MCF 10A (cell line): ENCODE results near the gene SLC16A5. TPM values are rescaled to one million over a fixed set of nuclear protein-coding genes. Genes with fewer than 3 reads are reported as not detected.
"Not testable (repeated sequence)": the region's sequence is repeated elsewhere in the genome, so short reads cannot be mapped to it uniquely, and the experiment has no call there.

ENCODE experiments used
- BruUV-seq: library from RNA; stranded (reverse); fragments of 400-500 nt; replicated peaks from 2 replicates; lab custom pipeline; 2021; lab: Mats Ljungman, UMichigan
- CTCF ChIA-PET: fragments of 300-600 bp; sonication (Branson Sonifier 250); formaldehyde crosslinking; extraction: SDS; loops from one replicate; lab custom pipeline; 2021; ENCODE audit warnings: antibody characterized with exemption, inconsistent platforms; lab: Yijun Ruan, JAX
- POLR2A ChIA-PET: fragments of 300-600, 350-650 bp; sonication (Branson Sonifier 250); formaldehyde crosslinking; extraction: SDS; loops from one replicate; lab custom pipeline; 2020; ENCODE audit warnings: antibody characterized with exemption, inconsistent platforms; lab: Yijun Ruan, JAX
- DNase-seq: peaks from one replicate; pipeline ENCODE4 v3.0.0-alpha.2; 2018; ENCODE audit not compliant: unreplicated experiment
- H3K27ac Mint-ChIP-seq: one replicate; pipeline ENCODE4 v1.8.0; 2022; ENCODE audit warnings: mild to moderate bottlenecking, low read depth, mixed read lengths; ENCODE audit not compliant: unreplicated experiment
- H3K27me3 Mint-ChIP-seq: one replicate; pipeline ENCODE4 v1.8.0; 2022; ENCODE audit warnings: mixed read lengths; ENCODE audit not compliant: insufficient read depth, unreplicated experiment
- H3K36me3 Mint-ChIP-seq: one replicate; pipeline ENCODE4 v1.8.0; 2022; ENCODE audit warnings: mild to moderate bottlenecking, moderate library complexity, mixed read lengths; ENCODE audit not compliant: insufficient read depth, unreplicated experiment
- H3K4me1 Mint-ChIP-seq: one replicate; pipeline ENCODE4 v1.8.0; 2022; ENCODE audit warnings: mixed read lengths; ENCODE audit not compliant: insufficient read depth, unreplicated experiment
- H3K4me3 Mint-ChIP-seq: one replicate; pipeline ENCODE4 v1.8.0; 2022; ENCODE audit warnings: mild to moderate bottlenecking, moderate library complexity, mixed read lengths; ENCODE audit not compliant: unreplicated experiment
- H3K9me3 Mint-ChIP-seq: one replicate; pipeline ENCODE4 v1.8.0; 2022; ENCODE audit warnings: mixed read lengths; ENCODE audit not compliant: unreplicated experiment
- intact Hi-C: fragments of 100-400 bp; cut with micrococcal nuclease; formaldehyde crosslinking; loops from 2 replicates; pipeline ENCODE4 v1.14.1; 2022
- total RNA-seq: library from RNA; stranded (reverse); gene quantifications from 2 replicates; pipeline ENCODE4 v1.2.3, GENCODE V29; 2022
- TF ChIP-seq, protein P1 (sequence below): fragments of 200-600 bp; IDR thresholded peaks from one replicate; pipeline ENCODE4 v1.8.0; 2022; ENCODE audit warnings: antibody characterized with exemption, mild to moderate bottlenecking; ENCODE audit not compliant: unreplicated experiment

Gene SLC16A5
- total RNA-seq, 1 experiment from 2014 or later, result 26.0 TPM

- POLR2A ChIA-PET, result interaction anchor here (0.6 to 3.4 kb wide), 8 partner anchors 22 to 253 kb away, joined by 3 to 37 read pairs (median 3); partner anchors contain the start of gene JPT1
Measured at GRCh38 chr17:75125984-75126383, 38.2 kb downstream of the SLC16A5 start.

GRCh38 chr17:75126954-75127353 lies 39.2 kb downstream of the SLC16A5 start:
- Mint-ChIP-seq H3K36me3 (peaks cover 13% of the 10 kb centered on the region), H3K27ac (no peak overlapping the region), H3K9me3 (no peaks in the 10 kb centered on the region), H3K27me3 (no peaks in the 10 kb centered on the region), H3K4me1 (peaks cover 25% of the 10 kb centered on the region), H3K4me3 (no peak overlapping the region)
- no TSS peak for BruUV-seq
- intact Hi-C loops, result no loop called here
- DNase-seq, result no peak
- TF ChIP-seq, protein P1, sequence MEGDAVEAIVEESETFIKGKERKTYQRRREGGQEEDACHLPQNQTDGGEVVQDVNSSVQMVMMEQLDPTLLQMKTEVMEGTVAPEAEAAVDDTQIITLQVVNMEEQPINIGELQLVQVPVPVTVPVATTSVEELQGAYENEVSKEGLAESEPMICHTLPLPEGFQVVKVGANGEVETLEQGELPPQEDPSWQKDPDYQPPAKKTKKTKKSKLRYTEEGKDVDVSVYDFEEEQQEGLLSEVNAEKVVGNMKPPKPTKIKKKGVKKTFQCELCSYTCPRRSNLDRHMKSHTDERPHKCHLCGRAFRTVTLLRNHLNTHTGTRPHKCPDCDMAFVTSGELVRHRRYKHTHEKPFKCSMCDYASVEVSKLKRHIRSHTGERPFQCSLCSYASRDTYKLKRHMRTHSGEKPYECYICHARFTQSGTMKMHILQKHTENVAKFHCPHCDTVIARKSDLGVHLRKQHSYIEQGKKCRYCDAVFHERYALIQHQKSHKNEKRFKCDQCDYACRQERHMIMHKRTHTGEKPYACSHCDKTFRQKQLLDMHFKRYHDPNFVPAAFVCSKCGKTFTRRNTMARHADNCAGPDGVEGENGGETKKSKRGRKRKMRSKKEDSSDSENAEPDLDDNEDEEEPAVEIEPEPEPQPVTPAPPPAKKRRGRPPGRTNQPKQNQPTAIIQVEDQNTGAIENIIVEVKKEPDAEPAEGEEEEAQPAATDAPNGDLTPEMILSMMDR, result no peak
- CTCF ChIA-PET, result interaction anchor here (0.6 to 8.2 kb wide), 4 partner anchors 12 to 163 kb away, joined by 3 to 100 read pairs (median 4); no protein-coding TSS in a partner anchor
- POLR2A ChIA-PET, result interaction anchor here (1.0 kb wide), 2 partner anchors 10 to 17 kb away, joined by 3 read pairs; partner anchors contain the start of gene ARMC7

More at GRCh38 chr17:75125984-75126383, 38.2 kb downstream of the SLC16A5 start:
- Mint-ChIP-seq H3K27ac (peak overlapping the region; percentile 95), H3K4me3 (no peak overlapping the region), H3K27me3 (no peaks in the 10 kb centered on the region), H3K36me3 (peaks cover 19% of the 10 kb centered on the region), H3K4me1 (peaks cover 25% of the 10 kb centered on the region), H3K9me3 (no peaks in the 10 kb centered on the region)
- CTCF ChIA-PET, result interaction anchor here (0.6 to 4.1 kb wide), 4 partner anchors 12 to 80 kb away, joined by 3 to 61 read pairs (median 4); partner anchors contain the start of gene NUP85
- intact Hi-C loops, result no loop called here
- TF ChIP-seq, protein P1, result no peak
- no TSS peak for BruUV-seq
- no peak for DNase-seq

- H3K9me3 Mint-ChIP-seq, intact Hi-C loops, H3K4me3 Mint-ChIP-seq, H3K27me3 Mint-ChIP-seq, BruUV-seq, H3K27ac Mint-ChIP-seq, DNase-seq: not testable (repeated sequence)
- ChIA-PET CTCF (interaction anchor here (0.6 to 8.2 kb wide), 3 partner anchors 13 to 43 kb away, joined by 3 to 100 read pairs (median 15); no protein-coding TSS in a partner anchor), POLR2A (interaction anchor here (0.7 to 1.9 kb wide), 3 partner anchors 14 to 85 kb away, joined by 3 to 4 read pairs (median 3); partner anchors contain the start of gene ARMC7)
- Mint-ChIP-seq H3K4me1 (peaks cover 25% of the 10 kb centered on the region), H3K36me3 (peaks cover 13% of the 10 kb centered on the region)
Measured at GRCh38 chr17:75127936-75128335, 40.2 kb downstream of the SLC16A5 start.

- no peak for DNase-seq
- H3K36me3 Mint-ChIP-seq, result peaks cover 13% of the 10 kb centered on the region
- BruUV-seq, result no TSS peak
- intact Hi-C loops, result no loop called here
- CTCF ChIA-PET, result interaction anchor here (0.6 to 8.2 kb wide), 4 partner anchors 14 to 79 kb away, joined by 4 to 100 read pairs (median 19); no protein-coding TSS in a partner anchor
- H3K27ac Mint-ChIP-seq, result no peak overlapping the region
- no peaks in the 10 kb centered on the region for H3K9me3 Mint-ChIP-seq
- H3K4me1 Mint-ChIP-seq, result peaks cover 23% of the 10 kb centered on the region
- no peak overlapping the region for H3K4me3 Mint-ChIP-seq
- POLR2A ChIA-PET, result interaction anchor here (1.9 to 3.6 kb wide), 2 partner anchors 13 to 19 kb away, joined by 4 to 32 read pairs; partner anchors contain the start of gene ARMC7
- no peaks in the 10 kb centered on the region for H3K27me3 Mint-ChIP-seq
- TF ChIP-seq, protein P1, result no peak
Measured at GRCh38 chr17:75128694-75129505, 41.1 kb downstream of the SLC16A5 start.
